Fibroblast of mammary gland (primary cell): ENCODE measurements around the gene TRPM5.

ENCODE experiments used
- DNase-seq: peaks from one replicate; pipeline ENCODE4 v3.0.0-alpha.2; 2010; ENCODE audit warnings: low read depth
- H3K4me3 ChIP-seq: 2 replicates; pipeline ENCODE4 v1.5.1; 2011; ENCODE audit warnings: low read depth, mild to moderate bottlenecking, low read length, moderate library complexity; ENCODE audit not compliant: control insufficient read depth
- TF ChIP-seq, protein P1 (sequence below): conservative IDR thresholded peaks from 2 replicates; pipeline ENCODE4 v1.5.1; 2011; ENCODE audit warnings: low read depth, low read length, inconsistent platforms; ENCODE audit not compliant: control insufficient read depth, insufficient read depth

The TRPM5 gene

GRCh38 chr11:2447253-2447950 is 3.1 kb upstream of the TRPM5 start:
- no peak overlapping the region for H3K4me3 ChIP-seq
- TF ChIP-seq, protein P1, sequence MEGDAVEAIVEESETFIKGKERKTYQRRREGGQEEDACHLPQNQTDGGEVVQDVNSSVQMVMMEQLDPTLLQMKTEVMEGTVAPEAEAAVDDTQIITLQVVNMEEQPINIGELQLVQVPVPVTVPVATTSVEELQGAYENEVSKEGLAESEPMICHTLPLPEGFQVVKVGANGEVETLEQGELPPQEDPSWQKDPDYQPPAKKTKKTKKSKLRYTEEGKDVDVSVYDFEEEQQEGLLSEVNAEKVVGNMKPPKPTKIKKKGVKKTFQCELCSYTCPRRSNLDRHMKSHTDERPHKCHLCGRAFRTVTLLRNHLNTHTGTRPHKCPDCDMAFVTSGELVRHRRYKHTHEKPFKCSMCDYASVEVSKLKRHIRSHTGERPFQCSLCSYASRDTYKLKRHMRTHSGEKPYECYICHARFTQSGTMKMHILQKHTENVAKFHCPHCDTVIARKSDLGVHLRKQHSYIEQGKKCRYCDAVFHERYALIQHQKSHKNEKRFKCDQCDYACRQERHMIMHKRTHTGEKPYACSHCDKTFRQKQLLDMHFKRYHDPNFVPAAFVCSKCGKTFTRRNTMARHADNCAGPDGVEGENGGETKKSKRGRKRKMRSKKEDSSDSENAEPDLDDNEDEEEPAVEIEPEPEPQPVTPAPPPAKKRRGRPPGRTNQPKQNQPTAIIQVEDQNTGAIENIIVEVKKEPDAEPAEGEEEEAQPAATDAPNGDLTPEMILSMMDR: no peak
- no peak for DNase-seq

DNA sequence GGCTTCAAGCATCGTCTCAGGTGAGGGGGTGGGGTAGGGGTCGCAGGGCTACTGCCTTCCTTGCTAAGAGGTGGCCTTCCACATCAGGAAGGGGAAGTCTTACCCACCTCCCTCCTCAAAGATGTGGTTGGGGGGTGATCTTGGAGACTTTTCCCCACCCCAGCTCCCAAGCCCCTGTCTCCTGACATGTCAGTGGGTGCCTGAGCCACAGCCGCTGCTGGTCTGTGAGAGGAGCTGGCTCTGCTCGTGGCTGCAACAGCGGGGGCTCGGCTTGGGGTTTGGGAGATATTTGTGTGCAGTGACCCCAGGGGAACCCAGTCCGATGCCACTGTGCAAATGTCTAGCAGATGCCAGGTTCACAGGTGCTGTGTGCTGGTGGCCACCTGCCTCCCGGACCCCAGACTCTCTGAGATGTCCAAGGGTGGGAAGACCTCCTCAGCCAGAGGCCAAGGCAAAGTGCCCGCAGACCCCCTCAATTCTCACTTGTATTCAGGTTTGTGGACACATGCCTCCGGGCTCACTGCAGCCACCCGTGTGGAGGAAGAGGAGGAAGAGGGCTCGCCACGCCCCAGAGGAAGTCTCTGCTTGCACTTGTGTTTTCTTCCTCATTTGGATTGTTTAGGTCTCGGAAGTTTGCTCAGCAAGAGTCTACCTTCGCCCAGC is 2.4 kb upstream of the TRPM5 start:
- TF ChIP-seq, protein P1: no peak
- no peak overlapping the region for H3K4me3 ChIP-seq
- DNase-seq: no peak

DNA sequence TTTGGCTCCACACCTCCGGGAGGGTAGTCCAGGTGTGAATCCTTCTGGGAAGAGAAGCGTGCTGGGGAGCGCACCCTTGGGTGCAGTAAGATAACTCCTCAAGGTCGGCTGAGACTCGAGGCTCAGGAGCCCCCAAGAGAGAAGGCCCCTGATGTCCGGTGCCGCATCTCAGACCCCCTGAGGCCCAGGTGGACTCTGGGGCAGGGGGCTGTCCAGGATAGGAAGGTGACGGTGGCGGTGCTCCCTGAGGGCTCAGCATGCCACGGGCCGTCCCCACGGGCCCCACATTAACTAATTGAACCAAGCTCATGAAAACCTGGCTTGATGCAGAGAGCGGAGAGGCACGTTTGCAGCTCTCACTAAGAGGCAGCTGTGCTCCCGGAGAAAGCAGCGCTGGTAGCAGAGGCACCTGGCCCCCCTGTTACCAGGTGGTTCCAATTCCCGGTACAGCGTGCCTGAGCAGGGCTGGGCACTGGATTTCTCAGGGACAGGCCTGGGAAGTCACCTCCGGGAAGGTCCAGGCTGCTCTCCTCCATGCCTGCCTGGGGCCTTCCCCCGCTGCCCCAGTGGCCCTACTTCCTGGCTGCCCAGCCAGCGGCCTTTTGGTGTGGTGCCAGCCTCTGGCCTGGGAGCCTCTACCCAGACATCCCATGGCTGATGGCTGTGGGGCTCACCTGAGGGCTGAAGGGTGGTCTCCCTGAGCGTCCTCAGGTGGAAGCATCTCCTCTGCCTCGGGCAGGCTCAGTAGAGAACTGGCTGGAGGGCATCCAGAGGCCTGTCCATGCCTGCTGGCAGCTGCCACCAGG is 1.6 kb upstream of the TRPM5 start:
- DNase-seq: no peak
- H3K4me3 ChIP-seq: no peak overlapping the region
- TF ChIP-seq, protein P1: no peak

DNA sequence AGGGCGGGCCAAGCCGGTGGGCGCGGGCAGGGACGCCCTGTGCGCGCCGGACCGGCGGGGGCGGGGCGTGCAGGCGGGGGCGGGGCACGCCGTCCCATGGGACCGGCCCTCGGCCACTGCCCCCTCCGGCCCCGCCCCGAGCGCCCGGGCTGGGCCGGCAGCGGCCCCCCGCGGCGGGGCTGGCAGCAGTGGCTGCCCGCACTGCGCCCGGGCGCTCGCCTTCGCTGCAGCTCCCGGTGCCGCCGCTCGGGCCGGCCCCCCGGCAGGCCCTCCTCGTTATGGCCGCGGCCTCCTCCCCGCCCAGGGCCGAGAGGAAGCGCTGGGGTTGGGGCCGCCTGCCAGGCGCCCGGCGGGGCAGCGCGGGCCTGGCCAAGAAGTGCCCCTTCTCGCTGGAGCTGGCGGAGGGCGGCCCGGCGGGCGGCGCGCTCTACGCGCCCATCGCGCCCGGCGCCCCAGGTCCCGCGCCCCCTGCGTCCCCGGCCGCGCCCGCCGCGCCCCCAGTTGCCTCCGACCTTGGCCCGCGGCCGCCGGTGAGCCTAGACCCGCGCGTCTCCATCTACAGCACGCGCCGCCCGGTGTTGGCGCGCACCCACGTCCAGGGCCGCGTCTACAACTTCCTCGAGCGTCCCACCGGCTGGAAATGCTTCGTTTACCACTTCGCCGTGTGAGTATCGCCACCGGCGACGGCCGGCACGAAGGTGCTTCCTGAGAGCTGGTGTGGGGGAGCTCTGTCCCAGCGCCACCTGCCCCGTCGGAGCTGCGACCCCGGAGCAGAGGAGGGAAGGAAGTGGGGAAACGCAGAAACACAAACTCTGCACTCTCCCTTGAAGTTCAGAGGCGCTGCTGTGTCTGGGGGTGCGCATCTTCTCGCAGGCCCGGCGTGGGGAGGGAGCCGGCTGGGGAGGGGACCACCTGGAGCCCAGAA is 769 bp upstream of the TRPM5 start, which contains the start of gene KCNQ1:
TSS of gene KCNQ1 (plus strand) at position 188 of the 925 bp plus-strand sequence. CDS start at position 279, 91 bp downstream.
- DNase-seq: no peak
- TF ChIP-seq, protein P1: no peak
- H3K4me3 ChIP-seq: no peak within 1 kb of the TSS

DNA sequence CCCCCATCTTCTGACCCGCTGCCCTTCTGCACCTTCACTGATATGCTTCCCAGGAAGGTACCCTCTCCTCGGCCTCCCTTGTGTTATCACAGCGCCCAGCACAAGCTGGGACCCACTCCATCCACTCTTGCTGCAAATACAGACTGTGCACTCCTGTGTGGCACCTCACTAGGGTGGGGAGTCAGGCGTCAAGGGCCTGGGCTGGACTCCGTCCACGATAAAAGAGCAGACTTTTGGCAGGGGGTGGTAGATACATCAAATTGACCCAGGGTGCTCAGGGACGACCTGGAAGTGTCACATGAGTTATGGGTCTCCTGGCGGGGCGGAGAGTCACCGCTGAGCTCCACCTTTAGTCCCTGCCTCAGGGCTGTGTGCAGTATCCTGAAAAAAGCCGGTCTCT is 908 bp downstream of the TRPM5 start:
- TF ChIP-seq, protein P1: no peak
- no peak for DNase-seq

GRCh38 chr11:2442589-2442988 is 1.7 kb downstream of the TRPM5 start:
- TF ChIP-seq, protein P1: no peak
- no peak for DNase-seq
- no peak overlapping the region for H3K4me3 ChIP-seq

More for the DNA sequence above, 908 bp downstream of the TRPM5 start:
- H3K4me3 ChIP-seq: no peak overlapping the region
